ENCODE measurements around the gene DLG5. TPM values are rescaled to one million over a fixed set of nuclear protein-coding genes. Genes with fewer than 3 reads are reported as not detected.

DLG5 gene
- total RNA-seq, 2 donors from 2014 or later = 22.6 to 35.6 TPM

DNA sequence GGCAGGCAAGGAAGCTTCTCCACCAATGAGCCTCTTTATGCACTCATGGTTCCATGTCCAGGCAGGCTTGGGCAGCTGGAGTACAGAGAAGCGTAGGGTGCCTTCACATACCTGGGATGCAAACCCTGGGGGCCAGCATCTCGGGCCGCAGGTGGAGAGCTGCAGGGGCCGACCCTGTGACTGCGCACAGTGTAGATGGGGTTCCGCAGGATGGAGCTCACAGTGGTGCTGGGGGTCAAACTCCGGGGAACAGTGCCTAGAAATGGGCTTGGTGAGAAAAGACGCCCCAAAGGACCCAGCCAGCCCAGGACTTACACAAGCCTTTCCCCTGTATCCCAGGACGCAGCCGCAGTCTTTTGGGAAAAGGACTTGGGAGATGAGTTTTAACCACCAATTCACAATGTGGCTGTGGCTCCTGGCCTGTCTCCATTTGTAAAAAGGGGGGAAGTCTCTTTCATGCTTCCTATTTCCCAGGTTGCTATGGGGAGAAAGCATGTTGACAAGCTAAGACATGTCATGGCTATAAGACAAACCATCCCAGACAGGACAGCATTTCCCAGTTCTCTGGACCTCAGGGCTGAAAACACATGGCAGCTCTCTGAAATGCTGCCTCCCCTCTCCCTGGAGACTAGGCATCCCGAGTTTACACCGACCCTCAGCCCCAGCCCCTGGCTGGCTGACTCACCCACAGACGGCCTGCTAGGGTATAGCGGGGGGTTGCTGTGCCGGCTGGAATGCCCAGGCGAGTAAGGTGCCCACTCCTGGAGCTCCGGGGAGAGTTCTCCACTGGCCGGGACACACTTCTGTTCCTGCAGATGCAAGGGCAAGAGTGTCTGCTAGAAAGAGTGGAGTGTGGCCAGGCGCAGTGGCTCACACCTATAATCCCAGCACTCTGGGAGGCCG, 107.1 kb downstream of the DLG5 start:
- Histone ChIP-seq H3K4me3 (no peak overlapping the region), H3K27ac (no peak overlapping the region), H3K4me1 (no peaks in the 10 kb centered on the region), H3K9me3 (no peaks in the 10 kb centered on the region), H3K36me3 (replicated peaks in 1 of 2; ENCODE audit: insufficient read depth in 1 of 2, low read depth in 2 of 2) (peaks cover 0 to 21% of the 10 kb centered on the region in 2 donors), H3K27me3 (no peaks in the 10 kb centered on the region)
- DNase-seq (no peak), ATAC-seq (no peak)
- no peak for TF ChIP-seq POLR2A (IDR thresholded peaks at IDR 0.05)
- TF ChIP-seq, protein P1, sequence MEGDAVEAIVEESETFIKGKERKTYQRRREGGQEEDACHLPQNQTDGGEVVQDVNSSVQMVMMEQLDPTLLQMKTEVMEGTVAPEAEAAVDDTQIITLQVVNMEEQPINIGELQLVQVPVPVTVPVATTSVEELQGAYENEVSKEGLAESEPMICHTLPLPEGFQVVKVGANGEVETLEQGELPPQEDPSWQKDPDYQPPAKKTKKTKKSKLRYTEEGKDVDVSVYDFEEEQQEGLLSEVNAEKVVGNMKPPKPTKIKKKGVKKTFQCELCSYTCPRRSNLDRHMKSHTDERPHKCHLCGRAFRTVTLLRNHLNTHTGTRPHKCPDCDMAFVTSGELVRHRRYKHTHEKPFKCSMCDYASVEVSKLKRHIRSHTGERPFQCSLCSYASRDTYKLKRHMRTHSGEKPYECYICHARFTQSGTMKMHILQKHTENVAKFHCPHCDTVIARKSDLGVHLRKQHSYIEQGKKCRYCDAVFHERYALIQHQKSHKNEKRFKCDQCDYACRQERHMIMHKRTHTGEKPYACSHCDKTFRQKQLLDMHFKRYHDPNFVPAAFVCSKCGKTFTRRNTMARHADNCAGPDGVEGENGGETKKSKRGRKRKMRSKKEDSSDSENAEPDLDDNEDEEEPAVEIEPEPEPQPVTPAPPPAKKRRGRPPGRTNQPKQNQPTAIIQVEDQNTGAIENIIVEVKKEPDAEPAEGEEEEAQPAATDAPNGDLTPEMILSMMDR (IDR thresholded peaks at IDR 0.05) = no peak
- 87% methylated on average over 13 to 18 of the region's 20 CpGs for WGBS, 2 donors
- intact Hi-C loops (cut with DNase I) = no loop called here

DNA sequence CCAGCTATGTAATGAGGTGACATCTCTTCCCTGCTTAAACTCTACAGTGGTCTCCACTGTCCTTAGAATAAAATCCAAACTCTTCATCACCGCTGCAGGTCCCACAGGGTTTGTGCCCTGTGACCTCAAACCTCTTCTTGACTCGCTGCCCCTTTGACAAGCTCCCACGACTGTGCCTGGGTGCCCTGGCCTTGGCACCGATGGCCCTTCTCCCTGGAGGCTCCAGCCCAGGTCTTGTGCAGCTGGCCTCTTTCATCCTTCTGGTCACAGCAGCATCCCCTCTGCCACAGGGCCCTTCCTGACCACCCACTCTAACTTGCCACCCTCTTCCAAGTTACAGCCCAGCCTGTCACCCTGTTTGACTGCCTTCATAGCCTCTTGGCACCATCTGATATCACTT, 108.2 kb downstream of the DLG5 start:
- Histone ChIP-seq H3K4me1 (no peaks in the 10 kb centered on the region), H3K27me3 (no peaks in the 10 kb centered on the region), H3K9me3 (no peaks in the 10 kb centered on the region), H3K36me3 (replicated peaks in 1 of 2; ENCODE audit: insufficient read depth in 1 of 2, low read depth in 2 of 2) (peaks cover 0 to 16% of the 10 kb centered on the region in 2 donors), H3K27ac (no peak overlapping the region), H3K4me3 (no peak overlapping the region)
- TF ChIP-seq, protein P1 (IDR thresholded peaks at IDR 0.05) = no peak
- no peak for TF ChIP-seq POLR2A (IDR thresholded peaks at IDR 0.05)
- DNase-seq (no peak), ATAC-seq (no peak)
- WGBS, 2 donors = 83 to 92% methylated on average over 4 of the region's 4 CpGs
- intact Hi-C loops (cut with DNase I) = no loop called here

DNA sequence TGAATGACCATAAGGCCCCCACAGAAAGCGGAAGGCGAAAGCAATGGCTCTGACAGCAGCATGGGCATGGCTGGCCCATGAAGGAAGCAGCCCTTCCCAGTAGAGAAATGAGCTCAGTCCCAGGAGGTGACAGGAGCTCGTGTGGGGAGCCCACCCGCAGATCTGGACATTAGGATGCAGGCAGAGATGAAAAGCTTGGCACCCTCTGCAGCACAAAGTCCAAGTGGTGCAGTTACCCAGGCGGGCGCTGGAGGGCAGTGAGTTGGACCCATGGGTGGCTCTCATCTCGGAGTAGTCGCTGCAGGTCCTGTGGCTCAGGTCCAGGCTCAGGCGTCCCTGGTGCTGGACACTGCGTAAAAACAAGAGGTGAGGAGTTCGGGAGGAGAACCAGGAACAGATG, 109.0 kb downstream of the DLG5 start:
- no peak for ATAC-seq
- no peak for DNase-seq
- Histone ChIP-seq H3K27ac (no peak overlapping the region), H3K27me3 (no peaks in the 10 kb centered on the region), H3K36me3 (replicated peaks in 1 of 2; ENCODE audit: insufficient read depth in 1 of 2, low read depth in 2 of 2) (peaks cover 0 to 16% of the 10 kb centered on the region in 2 donors), H3K9me3 (no peaks in the 10 kb centered on the region), H3K4me3 (no peak overlapping the region), H3K4me1 (no peaks in the 10 kb centered on the region)
- 96 to 97% methylated on average over 9 to 11 of the region's 11 CpGs for WGBS, 2 donors
- TF ChIP-seq, protein P1 (IDR thresholded peaks at IDR 0.05) = no peak
- TF ChIP-seq POLR2A (IDR thresholded peaks at IDR 0.05) = no peak
- intact Hi-C loops (cut with DNase I) = no loop called here

DNA sequence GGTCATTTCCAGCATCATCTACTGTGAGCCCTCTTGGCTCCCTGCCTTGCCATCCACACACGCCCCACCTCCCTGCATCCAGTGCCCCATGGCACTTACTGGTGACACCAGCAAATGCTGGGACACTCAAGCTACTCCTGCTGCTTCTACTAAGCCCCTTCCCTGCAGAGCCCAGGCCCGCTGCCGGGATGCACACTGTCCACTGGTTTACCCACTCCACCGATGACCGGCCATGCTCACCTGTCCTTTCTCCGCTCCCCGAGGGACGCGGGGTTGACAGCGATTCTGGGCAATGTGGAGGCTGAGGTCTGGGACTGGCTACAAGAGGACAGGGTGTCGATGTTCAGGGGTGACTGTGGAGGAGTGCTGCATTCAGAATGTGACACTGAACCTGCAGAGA, 110.2 kb downstream of the DLG5 start:
- Histone ChIP-seq H3K4me3 (no peak overlapping the region), H3K27ac (no peak overlapping the region), H3K4me1 (no peaks in the 10 kb centered on the region), H3K36me3 (replicated peaks in 1 of 2; ENCODE audit: insufficient read depth in 1 of 2, low read depth in 2 of 2) (peaks cover 0 to 16% of the 10 kb centered on the region in 2 donors), H3K9me3 (no peaks in the 10 kb centered on the region), H3K27me3 (no peaks in the 10 kb centered on the region)
- 92 to 97% methylated on average over 7 to 11 of the region's 11 CpGs for WGBS, 2 donors
- intact Hi-C loops (cut with DNase I) = no loop called here
- no peak for DNase-seq
- ATAC-seq = no peak
- no peak for TF ChIP-seq POLR2A (IDR thresholded peaks at IDR 0.05)
- TF ChIP-seq, protein P1 (IDR thresholded peaks at IDR 0.05) = no peak

DNA sequence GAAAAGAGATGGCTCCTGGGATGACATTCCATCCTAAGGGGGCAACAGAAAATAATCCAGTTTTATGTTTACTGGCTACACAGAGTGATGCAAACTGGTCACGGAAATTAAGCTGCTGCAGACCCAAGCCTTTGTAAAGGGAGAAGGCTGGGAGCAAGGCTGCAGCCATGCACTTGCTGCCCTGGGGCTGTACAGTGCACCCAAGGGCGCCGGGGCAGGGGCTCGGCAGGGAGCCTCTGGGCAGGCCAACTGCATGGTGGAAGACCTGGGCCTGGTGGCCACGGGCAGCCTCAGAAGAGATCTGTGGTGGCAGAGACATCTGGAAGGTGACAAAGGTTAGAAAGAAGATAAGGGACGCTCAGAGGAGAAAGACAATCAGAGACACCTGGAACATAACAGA, 113.8 kb downstream of the DLG5 start:
- DNase-seq (no peak), ATAC-seq (no peak)
- TF ChIP-seq, protein P1 (IDR thresholded peaks at IDR 0.05) = no peak
- TF ChIP-seq POLR2A (IDR thresholded peaks at IDR 0.05) = no peak
- no peaks in the 10 kb centered on the region for H3K27me3 ChIP-seq
- H3K27ac ChIP-seq = no peak overlapping the region
- intact Hi-C loops (cut with DNase I) = no loop called here
- no peak overlapping the region for H3K4me3 ChIP-seq
- H3K4me1 ChIP-seq = no peaks in the 10 kb centered on the region
- no peaks in the 10 kb centered on the region for H3K9me3 ChIP-seq
- WGBS, 2 donors = 89 to 93% methylated on average over 6 of the region's 6 CpGs
- H3K36me3 ChIP-seq (replicated peaks in 1 of 2; ENCODE audit: insufficient read depth in 1 of 2, low read depth in 2 of 2) = peaks cover 0 to 21% of the 10 kb centered on the region in 2 donors
